Epithelial cell of proximal tubule (primary cell): ENCODE data around the gene LRMDA. TPM values are rescaled to one million over a fixed set of nuclear protein-coding genes. Genes with fewer than 3 reads are reported as not detected.
"Not testable (repeated sequence)": the region's sequence is repeated elsewhere in the genome, so short reads cannot be mapped to it uniquely, and the experiment has no call there.

Experiments
- DNase-seq: peaks from one replicate; pipeline ENCODE4 v3.0.0-alpha.2; 2011; ENCODE audit warnings: low read depth
- H3K4me3 ChIP-seq: 2 replicates; pipeline ENCODE4 v1.5.1; 2011; ENCODE audit warnings: low read depth, mild to moderate bottlenecking, low read length
- total RNA-seq: library from RNA; depleted of rRNA; stranded (reverse); fragments of >200 nt; gene quantifications from 2 replicates; pipeline ENCODE4 v1.2.3, GENCODE V29; 2015
- TF ChIP-seq, protein P1 (sequence below): conservative IDR thresholded peaks from 2 replicates; pipeline ENCODE4 v1.5.1; 2012; ENCODE audit warnings: low read depth, mild to moderate bottlenecking, low read length

LRMDA gene
- total RNA-seq, 1 donor from 2014 or later: 0.75 TPM

DNA sequence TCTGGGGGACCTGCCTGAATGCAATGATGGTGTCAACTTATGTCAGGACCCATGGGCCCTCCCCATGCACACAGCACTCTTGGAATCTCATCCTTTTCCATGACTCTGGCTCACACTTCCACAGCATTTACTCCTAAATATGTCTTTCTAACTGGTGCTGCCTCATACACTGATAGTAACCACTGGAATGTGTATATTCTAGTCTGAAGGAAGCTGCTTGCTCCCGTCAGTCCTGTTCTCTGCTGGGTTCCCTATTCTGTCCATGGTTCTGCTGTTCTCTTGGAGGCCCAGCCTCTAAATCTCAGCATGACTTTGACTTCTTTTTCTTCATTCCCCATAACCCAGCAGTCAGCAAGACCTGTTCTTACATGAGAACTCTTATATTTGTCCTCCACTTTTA is 1151.1 kb downstream of the LRMDA start:
- DNase-seq: no peak
- TF ChIP-seq, protein P1, sequence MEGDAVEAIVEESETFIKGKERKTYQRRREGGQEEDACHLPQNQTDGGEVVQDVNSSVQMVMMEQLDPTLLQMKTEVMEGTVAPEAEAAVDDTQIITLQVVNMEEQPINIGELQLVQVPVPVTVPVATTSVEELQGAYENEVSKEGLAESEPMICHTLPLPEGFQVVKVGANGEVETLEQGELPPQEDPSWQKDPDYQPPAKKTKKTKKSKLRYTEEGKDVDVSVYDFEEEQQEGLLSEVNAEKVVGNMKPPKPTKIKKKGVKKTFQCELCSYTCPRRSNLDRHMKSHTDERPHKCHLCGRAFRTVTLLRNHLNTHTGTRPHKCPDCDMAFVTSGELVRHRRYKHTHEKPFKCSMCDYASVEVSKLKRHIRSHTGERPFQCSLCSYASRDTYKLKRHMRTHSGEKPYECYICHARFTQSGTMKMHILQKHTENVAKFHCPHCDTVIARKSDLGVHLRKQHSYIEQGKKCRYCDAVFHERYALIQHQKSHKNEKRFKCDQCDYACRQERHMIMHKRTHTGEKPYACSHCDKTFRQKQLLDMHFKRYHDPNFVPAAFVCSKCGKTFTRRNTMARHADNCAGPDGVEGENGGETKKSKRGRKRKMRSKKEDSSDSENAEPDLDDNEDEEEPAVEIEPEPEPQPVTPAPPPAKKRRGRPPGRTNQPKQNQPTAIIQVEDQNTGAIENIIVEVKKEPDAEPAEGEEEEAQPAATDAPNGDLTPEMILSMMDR: no peak
- no peak overlapping the region for H3K4me3 ChIP-seq

DNA sequence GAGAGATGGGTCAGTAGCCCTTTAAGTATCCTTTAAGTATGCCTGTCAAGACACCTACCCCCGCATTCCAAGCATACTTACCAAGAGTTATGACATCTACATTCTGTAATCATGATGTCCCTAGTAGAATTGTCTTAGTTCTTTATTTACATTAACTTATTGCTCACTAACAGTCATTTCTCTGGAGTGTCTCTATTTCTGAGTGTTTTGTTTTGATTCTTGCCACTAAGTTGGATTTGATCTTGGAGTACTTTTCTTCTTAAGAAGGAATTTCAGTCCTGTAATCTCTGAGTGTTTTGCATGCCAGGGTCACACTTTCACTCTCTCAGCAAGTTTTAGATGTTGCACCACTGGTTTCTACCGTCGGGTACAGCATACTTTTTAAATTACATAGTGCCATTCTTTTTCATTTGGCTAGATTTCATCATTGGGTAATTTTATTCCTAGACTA is 1152.3 kb downstream of the LRMDA start:
- DNase-seq: peak; percentile 70
- TF ChIP-seq, protein P1: no peak
- H3K4me3 ChIP-seq: no peak overlapping the region

DNA sequence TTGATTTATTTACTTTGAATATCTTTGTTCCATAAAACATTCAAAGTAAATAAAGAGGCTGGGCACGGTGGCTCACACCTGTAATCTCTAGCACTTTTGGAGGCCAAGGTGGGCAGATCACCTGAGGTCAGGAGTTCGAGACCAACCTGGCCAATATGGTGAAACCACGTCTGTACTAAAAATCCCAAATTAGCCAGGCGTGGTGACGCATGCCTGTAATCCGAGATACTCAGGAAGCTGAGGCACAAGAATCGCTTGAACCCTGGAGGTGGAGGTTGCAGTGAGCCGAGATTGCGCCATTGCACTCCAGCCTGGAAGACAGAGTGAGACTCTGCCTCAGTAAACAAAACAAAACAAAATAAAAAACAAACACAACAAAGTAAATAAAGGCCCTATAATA is 1153.0 kb downstream of the LRMDA start:
- H3K4me3 ChIP-seq, DNase-seq: not testable (repeated sequence)

Other genes starting within 250 kb of the LRMDA start
- 213 and 237 TPM in 2 replicates for gene VDAC2, start 220.8 kb upstream of the LRMDA start, total RNA-seq
- gene COMTD1, start 195.7 kb upstream of the LRMDA start, total RNA-seq: 41.5 and 62.2 TPM in 2 replicates
- gene ZNF503, start 29.9 kb upstream of the LRMDA start, total RNA-seq: 8.5 and 9.6 TPM in 2 replicates